ENCODE data around the gene PRPS1L1.

PRPS1L1 gene

GRCh38 chr7:18020138-18020715, 7.4 kb downstream of the PRPS1L1 start:
- Histone ChIP-seq H3K4me3 (replicated peaks; ENCODE audit: low read depth, low read length) (no peak overlapping the region), H3K36me3 (ENCODE audit: control insufficient read depth, insufficient read depth, low read length) (no peaks in the 10 kb centered on the region), H3K27me3 (replicated peaks; ENCODE audit: control insufficient read depth, insufficient read depth, low read length) (no peaks in the 10 kb centered on the region)
- DNase-seq (ENCODE audit: extremely low read depth, insufficient read length), result no peak
- no peak for TF ChIP-seq CTCF (IDR thresholded peaks at IDR 0.05; ENCODE audit: insufficient read depth, low read length, poor library complexity, severe bottlenecking)

- TF ChIP-seq CTCF (IDR thresholded peaks at IDR 0.05; ENCODE audit: insufficient read depth, low read length, poor library complexity, severe bottlenecking), result no peak
- no peak for DNase-seq (ENCODE audit: extremely low read depth, insufficient read length)
- Histone ChIP-seq H3K4me3 (replicated peaks; ENCODE audit: low read depth, low read length) (no peak overlapping the region), H3K36me3 (ENCODE audit: control insufficient read depth, insufficient read depth, low read length) (no peaks in the 10 kb centered on the region), H3K27me3 (replicated peaks; ENCODE audit: control insufficient read depth, insufficient read depth, low read length) (no peaks in the 10 kb centered on the region; the same call in 1 of the 2 replicates)
Measured at GRCh38 chr7:18019555-18019954, 8.1 kb downstream of the PRPS1L1 start.

DNA sequence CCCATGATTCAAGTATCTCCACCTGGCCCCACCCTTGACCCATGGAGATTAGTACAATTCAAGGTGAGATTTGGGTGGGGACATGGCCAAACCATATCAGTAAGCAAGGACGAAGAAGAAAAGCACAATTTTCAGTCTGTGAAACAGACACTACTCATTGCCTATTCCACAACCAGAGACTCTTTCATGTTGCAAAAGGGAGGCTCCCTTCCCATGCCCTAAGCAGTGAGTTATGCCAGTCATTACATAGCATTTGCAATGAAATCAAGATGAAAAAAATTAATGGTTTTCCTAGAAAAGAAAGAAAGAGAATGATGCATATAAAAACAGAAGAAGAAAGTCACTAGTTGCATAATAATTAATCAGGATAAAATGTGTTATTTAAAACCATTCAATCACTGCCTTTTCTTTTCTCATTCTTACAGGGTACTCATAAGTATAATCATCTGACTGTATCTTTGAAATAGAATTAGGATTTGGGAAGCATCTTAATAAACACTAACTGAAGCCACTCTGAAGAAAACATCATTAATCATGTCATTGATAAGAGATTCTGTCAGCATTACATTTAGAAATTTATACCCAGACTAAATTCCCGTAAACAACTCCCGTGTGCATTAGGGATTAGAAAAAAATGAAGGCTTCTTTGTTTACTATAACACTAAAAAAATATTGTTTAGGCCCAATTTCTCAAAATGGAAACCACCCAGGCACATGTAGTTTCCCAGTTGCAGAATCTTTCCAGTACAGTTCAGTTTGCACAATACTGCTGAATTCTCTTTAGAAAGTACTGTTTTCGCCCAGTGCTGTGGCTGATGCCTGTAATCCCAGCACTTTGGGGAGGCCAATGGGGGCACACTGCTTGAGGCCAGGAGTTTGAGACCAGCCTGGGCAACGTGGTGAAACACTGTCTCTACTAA, 9.1 kb downstream of the PRPS1L1 start:
- Histone ChIP-seq H3K4me3 (replicated peaks; ENCODE audit: low read depth, low read length) (no peak overlapping the region), H3K27me3 (replicated peaks; ENCODE audit: control insufficient read depth, insufficient read depth, low read length) (no peaks in the 10 kb centered on the region; the same call in 1 of the 2 replicates), H3K36me3 (ENCODE audit: control insufficient read depth, insufficient read depth, low read length) (no peaks in the 10 kb centered on the region)
- no peak for DNase-seq (ENCODE audit: extremely low read depth, insufficient read length)
- no peak for TF ChIP-seq CTCF (IDR thresholded peaks at IDR 0.05; ENCODE audit: insufficient read depth, low read length, poor library complexity, severe bottlenecking)

DNA sequence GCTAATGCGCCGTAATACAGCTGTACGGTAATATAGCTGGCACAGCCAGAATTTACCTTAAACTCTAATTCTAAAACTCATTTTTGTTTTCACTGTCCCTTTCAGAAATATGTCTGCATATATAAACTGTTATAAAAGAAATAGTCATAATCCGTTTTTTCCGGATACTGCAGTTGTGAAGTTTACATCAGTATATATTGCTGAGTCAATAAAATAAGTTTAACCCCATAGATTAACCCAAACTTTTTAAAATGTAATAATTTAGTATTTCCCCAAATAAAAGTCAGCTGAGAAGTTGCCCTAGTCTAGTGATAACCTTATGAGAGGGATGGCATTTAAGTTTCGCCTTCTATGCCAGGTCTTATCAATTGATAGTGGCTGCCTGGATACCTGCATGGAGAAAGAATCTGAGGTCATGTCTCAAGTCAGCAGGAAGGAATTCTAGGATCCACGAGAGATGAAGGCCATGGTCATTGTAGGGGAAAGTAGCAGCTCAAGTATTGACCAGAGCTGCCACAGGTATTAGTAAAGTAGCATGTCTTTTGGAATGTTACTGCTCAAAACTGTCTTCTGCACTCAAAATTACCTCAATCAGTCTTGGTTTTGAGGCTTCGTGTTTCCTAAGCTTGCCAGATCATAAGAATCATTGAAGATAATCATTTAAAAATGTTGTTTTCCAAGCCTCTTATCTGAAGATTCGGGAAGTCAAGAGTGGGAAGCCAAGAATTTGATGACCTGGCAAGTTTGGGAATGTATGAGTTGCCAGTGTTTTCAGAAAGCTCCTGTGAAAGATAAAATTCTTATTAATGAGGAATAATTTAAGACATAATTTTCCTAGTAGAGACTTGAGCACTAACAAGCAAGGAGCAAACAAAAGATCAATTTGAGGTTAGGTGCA, 10.8 kb downstream of the PRPS1L1 start:
- Histone ChIP-seq H3K36me3 (ENCODE audit: control insufficient read depth, insufficient read depth, low read length) (no peaks in the 10 kb centered on the region), H3K27me3 (replicated peaks; ENCODE audit: control insufficient read depth, insufficient read depth, low read length) (no peaks in the 10 kb centered on the region; the same call in 1 of the 2 replicates), H3K4me3 (replicated peaks; ENCODE audit: low read depth, low read length) (no peak overlapping the region)
- no peak for TF ChIP-seq CTCF (IDR thresholded peaks at IDR 0.05; ENCODE audit: insufficient read depth, low read length, poor library complexity, severe bottlenecking)
- no peak for DNase-seq (ENCODE audit: extremely low read depth, insufficient read length)

DNA sequence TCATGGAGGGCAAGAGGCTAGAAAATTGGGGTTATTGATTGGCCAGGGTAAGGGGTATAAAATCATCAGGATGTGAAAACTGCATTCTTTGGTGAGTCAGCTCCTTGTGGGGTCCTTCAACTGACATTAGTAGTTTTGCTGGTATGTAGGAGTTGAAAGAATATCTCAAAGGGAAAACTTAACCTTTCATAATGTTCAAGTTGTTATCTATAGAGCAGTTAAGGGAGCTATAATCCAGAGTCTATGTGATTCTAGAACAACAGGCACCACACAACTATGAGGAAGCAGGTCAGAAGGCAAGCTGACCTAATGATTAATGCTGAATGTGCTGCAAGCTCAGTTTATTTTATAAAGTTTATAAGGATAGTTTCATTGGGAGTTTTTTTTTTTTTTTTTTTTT, 13.7 kb downstream of the PRPS1L1 start:
- Histone ChIP-seq H3K4me3 (replicated peaks; ENCODE audit: low read depth, low read length) (no peak overlapping the region), H3K27me3 (replicated peaks; ENCODE audit: control insufficient read depth, insufficient read depth, low read length) (no peaks in the 10 kb centered on the region; the same call in 1 of the 2 replicates), H3K36me3 (ENCODE audit: control insufficient read depth, insufficient read depth, low read length) (no peaks in the 10 kb centered on the region)
- TF ChIP-seq CTCF (IDR thresholded peaks at IDR 0.05; ENCODE audit: insufficient read depth, low read length, poor library complexity, severe bottlenecking), result no peak
- DNase-seq (ENCODE audit: extremely low read depth, insufficient read length), result no peak

Data from GM06990 (cell line).